ENCODE measurements around the gene CRYZL1.
"Not testable (repeated sequence)": the region's sequence is repeated elsewhere in the genome, so short reads cannot be mapped to it uniquely, and the experiment has no call there.

Gene CRYZL1

GRCh38 chr21:33641352-33642026 lies at the start of gene CRYZL1:
CRYZL1 (minus strand) TSS chr21:33641741; CDS start chr21:33631551, 10,190 bp downstream.
- DNase-seq = peak; percentile 98

GRCh38 chr21:33690874-33691273 lies 49.3 kb upstream of the CRYZL1 start:
- DNase-seq = no peak

- DNase-seq = no peak
These were observed 46.8 kb upstream of the CRYZL1 start for GRCh38 chr21:33688353-33688752.

GRCh38 chr21:33687634-33688033 lies 46.1 kb upstream of the CRYZL1 start:
- no peak for DNase-seq

GRCh38 chr21:33686386-33686785 lies 44.8 kb upstream of the CRYZL1 start:
- no peak for DNase-seq

- peak; percentile 76 for DNase-seq
These were observed 44.2 kb upstream of the CRYZL1 start for GRCh38 chr21:33685613-33686197.

GRCh38 chr21:33684923-33685560 lies 43.5 kb upstream of the CRYZL1 start:
- DNase-seq = no peak

- no peak for DNase-seq
These were observed 42.5 kb upstream of the CRYZL1 start for GRCh38 chr21:33684068-33684467.

- DNase-seq = peak; percentile 98
These were observed 41.6 kb upstream of the CRYZL1 start for GRCh38 chr21:33682992-33683627.

GRCh38 chr21:33680870-33681269 lies 39.3 kb upstream of the CRYZL1 start:
- DNase-seq = no peak

GRCh38 chr21:33677450-33677849 lies 35.9 kb upstream of the CRYZL1 start:
- DNase-seq = no peak

- not testable (repeated sequence) for DNase-seq
These were observed 35.1 kb upstream of the CRYZL1 start for GRCh38 chr21:33676666-33677065.

GRCh38 chr21:33674226-33674625 lies 32.7 kb upstream of the CRYZL1 start:
- DNase-seq = no peak

GRCh38 chr21:33673473-33673872 lies 31.9 kb upstream of the CRYZL1 start:
- DNase-seq = no peak

GRCh38 chr21:33670076-33670978 lies 28.8 kb upstream of the CRYZL1 start:
- DNase-seq = no peak

- no peak for DNase-seq
These were observed 27.1 kb upstream of the CRYZL1 start for GRCh38 chr21:33668620-33669019.

GRCh38 chr21:33668180-33668579 lies 26.6 kb upstream of the CRYZL1 start:
- DNase-seq = no peak

- DNase-seq = no peak
These were observed 26.1 kb upstream of the CRYZL1 start for GRCh38 chr21:33667636-33668035.

- DNase-seq = no peak
These were observed 24.6 kb upstream of the CRYZL1 start for GRCh38 chr21:33666153-33666552.

GRCh38 chr21:33664135-33664534 lies 22.6 kb upstream of the CRYZL1 start:
- no peak for DNase-seq

GRCh38 chr21:33663241-33663640 lies 21.7 kb upstream of the CRYZL1 start:
- DNase-seq = no peak

- DNase-seq = no peak
These were observed 20.5 kb upstream of the CRYZL1 start for GRCh38 chr21:33662046-33662445.

GRCh38 chr21:33661146-33661545 lies 19.6 kb upstream of the CRYZL1 start:
- DNase-seq = no peak
